ENCODE measurements around the gene KLF8.

GRCh38 chrX:56318076-56318475 is 85.9 kb downstream of the KLF8 start:
- TF ChIP-seq POLR2AphosphoS5 (IDR thresholded peaks at IDR 0.05; ENCODE audit: low read depth, low read length) (no peak), POLR2A (IDR thresholded peaks at IDR 0.05; ENCODE audit: low read depth, low read length) (no peak)

Data from GM12892 (cell line).